Right ventricle myocardium inferior (tissue), 1 donor: ENCODE results near the gene KCNJ18. TPM values are rescaled to one million over a fixed set of nuclear protein-coding genes. Genes with fewer than 3 reads are reported as not detected.
"Not testable (repeated sequence)": the region's sequence is repeated elsewhere in the genome, so short reads cannot be mapped to it uniquely, and the experiment has no call there.

ENCODE experiments used
- ATAC-seq: fragments of 200-7000 bp; cut with Tn5 transposase; one replicate; pipeline ENCODE4 v1.9.1; 2020; ENCODE audit warnings: mild to moderate bottlenecking, moderate library complexity
- DNase-seq: peaks from one replicate; pipeline ENCODE4 v3.0.0; 2021; ENCODE audit errors: missing footprints
- intact Hi-C: fragments of 100-400 bp; cut with DNase I; formaldehyde crosslinking; loops from one replicate; pipeline ENCODE4 v1.11.0; 2022
- total RNA-seq: library from RNA; stranded (reverse); fragmentation: NEBNext Ultra II Directional; extraction: Animal tissue kit (Norgen Biotek cat#: 25700); gene quantifications from one replicate; pipeline ENCODE4 v1.2.1, GENCODE V29; 2021
- donor health status: DM: no; HTN: yes; CAD: no; lungs with severe emphysema.

KCNJ18 gene
- total RNA-seq, 1 donor from 2014 or later, result not detected

DNA sequence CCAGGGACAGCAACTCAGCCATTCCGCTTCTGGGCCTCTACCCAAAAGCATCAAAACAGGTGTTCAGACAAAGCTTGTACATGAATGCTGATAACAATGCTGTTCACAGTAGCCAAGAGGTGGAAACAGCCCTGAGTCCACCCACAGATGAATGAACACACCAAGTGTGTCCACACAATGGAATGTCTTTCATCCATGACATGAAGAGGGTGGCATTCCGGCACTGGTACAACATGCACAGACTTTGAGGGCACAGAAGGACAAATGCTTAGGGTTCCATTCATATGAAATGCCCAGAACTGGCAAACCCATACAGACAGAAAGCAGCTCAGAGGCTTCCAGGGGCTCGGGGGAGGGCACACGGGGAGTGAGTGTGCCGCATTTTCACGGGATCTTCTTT is 49.2 kb downstream of the KCNJ18 start:
- intact Hi-C loops, DNase-seq: not testable (repeated sequence)
- ATAC-seq, result peak; percentile 50

DNA sequence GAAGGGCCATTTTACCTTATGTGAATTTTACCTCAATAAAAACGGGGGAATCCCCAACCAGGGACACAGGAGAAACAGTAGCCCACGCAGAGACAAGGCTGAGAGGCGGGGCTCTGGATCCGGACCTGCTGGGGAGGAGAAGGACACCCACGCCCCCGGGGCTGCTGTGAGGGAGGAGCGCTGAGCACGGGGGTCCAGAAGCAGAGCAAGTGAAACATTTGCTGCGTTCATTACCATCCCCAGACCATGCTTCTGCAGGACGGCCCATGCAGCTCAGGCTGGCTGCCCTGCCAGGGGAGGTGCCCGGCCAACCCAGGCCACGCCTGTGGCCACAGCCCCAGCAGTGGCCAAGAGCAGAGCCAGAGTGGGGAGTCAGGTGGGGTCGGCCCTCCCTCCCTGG is 50.0 kb downstream of the KCNJ18 start:
- DNase-seq (no peak), ATAC-seq (no peak)
- intact Hi-C loops, result no loop called here

DNA sequence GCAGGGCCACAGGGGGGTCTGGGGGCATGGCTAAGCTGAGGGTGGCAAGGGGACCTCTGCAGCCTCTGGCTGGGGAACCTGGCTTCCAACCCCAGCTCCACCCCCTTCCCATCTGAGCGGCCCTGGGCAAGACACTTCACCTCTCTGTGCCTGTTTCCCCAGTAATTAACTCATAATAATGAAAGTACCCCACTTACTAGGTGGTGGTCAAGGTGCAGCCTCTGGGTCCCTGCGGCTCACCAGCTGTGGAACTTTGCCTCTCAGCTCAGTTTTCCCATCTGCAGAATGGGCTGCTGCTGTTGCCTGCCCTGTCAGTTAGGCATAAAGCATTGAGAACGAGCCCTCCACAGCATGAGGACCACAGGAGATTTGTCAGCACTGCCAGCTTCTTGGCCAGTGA is 51.8 kb downstream of the KCNJ18 start:
- DNase-seq, intact Hi-C loops, ATAC-seq: not testable (repeated sequence)

DNA sequence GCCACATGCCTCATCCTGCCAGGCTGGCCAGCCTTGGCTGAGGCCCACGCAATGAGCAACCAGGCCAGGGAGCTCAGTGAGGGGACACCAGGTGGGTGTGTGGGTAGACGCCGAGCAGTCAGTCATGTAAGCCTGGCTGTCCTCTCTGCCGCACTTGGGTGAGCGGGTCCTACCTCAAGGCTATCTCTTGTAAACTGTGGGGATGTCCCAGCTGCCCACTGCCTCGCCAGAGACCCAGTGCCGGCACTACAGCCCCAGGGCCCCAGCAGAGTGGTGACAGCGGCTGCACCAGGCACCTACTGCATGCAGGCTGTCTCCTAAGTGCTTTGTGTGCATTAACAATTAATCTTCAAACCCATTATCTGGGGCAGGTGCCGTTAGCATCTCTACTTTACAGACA is 52.3 kb downstream of the KCNJ18 start:
- intact Hi-C loops, DNase-seq, ATAC-seq: not testable (repeated sequence)

DNA sequence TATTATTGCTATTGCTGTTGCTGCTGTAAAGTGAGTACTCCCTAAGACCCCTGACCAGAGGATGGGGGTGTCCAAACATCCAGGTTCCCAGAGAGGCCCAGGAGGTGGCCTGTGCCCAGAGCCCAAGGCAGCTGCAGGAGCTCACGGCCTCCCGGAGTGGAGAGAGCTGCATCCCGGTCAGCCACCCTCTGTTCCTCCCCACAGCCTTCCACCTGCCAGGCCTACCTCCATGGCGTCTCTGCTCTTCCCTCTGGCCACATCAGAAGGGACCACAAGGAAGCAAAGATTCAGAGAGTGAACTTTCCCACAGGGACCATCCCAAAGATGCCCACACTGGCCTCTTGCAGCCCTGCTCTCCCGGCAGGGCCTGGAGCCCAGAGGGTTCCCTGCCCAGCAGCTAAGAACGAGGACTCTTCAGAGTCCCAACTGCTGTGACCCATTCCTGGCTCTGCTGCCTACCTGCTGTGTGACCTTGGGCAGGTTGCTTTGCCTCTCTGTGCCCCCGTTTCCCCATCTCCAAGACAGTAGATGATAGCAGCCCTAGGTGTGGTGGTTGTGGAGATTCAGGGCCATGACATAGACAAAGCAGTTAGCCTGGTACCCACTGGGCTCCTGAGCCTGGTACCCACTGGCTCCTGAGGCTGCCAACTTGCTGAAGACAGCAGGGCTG is 53.2 kb downstream of the KCNJ18 start:
- intact Hi-C loops, DNase-seq, ATAC-seq: not testable (repeated sequence)

DNA sequence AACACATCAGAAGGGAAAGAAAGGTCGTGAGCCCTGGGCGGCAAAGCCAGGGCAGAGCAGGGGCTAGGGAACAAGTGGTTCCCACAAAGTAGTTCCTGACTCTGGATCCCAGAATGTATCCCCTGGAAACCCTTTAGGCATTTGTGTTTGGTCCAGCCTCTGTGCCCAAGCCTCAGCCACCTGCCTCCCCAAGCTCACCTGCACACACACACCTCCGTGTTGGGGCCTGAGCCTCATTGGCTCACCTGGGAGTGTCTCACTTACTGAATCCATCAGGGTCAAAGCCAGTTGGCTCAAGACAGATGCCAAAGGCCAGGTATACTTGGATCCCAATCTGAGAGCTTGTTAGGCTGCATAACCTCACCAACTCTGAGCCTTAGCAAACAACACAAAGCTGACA is 54.1 kb downstream of the KCNJ18 start:
- ATAC-seq, DNase-seq, intact Hi-C loops: not testable (repeated sequence)

DNA sequence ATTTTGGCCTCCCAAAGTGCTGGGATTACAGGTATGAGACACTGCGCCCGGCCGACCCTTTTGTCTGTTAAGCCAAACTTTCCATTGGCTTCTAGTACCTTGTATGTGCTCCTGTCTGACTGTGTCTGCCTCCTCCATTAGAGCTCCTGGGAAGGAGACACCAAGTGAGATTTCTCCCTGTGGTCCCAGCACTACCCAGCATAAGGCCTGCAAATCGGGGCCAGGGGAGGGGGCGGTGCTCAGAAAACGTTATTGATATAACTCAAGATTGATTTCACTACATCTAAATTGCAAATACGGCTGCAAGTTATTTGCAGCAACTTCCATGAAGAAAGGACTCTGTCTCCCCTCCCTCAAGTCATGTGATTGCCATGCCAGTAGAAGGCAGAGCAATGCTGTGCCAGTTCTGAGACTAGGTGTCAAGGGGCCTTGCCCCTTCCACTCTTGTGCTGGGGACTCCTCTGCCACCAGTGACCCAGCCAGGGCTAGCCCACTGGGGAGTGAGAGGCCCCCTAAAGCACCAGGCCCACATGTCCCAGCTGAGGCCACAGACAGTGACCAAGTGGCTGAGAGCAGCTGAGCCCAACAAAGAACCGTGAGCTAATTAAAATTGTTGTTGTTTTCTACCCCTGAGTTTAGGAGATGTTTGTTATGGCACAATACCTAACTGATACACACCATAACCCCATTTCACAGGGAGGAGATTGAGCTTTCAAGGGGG is 55.0 kb downstream of the KCNJ18 start:
- DNase-seq, ATAC-seq: not testable (repeated sequence)

DNA sequence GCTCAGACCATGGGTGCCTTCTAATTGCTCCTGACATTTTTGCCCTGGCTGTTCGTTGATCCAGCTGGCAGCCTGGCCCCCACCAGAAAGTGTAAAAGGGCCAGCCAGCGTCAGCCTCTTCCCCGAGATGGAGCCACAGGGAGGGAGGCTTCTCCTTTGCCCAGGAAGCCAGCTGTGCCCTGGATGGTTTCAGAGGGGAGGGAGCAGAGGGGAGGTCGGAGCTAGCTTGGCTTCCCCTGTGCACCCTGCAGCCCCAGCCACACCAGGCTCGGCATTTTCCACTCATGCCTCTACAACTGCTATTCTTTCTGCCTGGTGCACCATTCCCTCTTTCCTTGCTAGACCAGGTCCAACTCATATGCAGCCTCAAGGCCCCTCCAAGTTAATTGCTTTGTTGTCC is 56.4 kb downstream of the KCNJ18 start:
- ATAC-seq, DNase-seq, intact Hi-C loops: not testable (repeated sequence)

More for the DNA sequence above, 55.0 kb downstream of the KCNJ18 start:
- intact Hi-C loops, result not testable (repeated sequence)

DNA sequence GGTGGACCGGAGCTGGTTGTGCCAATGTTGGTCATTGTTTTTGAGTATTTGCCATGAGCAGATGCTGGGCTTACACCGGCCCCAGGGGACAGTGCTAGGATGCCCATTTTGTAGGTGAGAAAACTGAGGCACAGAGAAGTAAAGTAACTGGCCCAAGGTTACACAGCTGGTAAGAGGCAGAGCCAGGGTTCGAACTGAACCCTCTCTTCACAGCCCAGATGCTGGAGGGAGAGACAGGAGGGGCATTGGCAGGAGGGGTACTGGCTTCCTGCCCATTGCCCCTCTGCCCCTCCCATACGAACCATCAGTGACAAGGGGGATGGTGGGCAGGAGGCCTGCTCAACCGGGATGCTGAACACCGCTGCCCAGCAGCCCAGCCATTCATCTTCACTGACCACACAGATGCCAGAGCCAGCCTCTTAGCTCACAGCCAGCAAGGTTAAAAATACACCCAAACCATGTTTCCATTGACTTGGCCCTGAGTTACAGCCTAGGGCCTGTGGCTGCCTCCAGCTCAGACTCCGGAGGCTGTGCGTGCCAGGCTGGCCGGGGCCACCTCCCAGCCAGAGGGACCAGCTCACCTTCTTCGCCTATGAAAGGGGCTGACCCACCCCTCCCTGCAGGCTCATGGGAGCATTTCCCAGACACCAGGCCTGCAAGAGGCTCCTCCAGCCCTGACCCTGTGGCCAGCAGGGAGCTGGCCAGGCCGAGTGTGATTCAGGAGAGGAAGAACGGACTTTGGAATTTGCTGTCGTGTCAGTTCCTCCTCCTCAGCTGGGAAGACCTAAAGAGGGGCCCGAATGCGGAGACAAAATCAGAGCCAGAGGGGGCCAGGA is 57.6 kb downstream of the KCNJ18 start:
- DNase-seq, ATAC-seq, intact Hi-C loops: not testable (repeated sequence)

DNA sequence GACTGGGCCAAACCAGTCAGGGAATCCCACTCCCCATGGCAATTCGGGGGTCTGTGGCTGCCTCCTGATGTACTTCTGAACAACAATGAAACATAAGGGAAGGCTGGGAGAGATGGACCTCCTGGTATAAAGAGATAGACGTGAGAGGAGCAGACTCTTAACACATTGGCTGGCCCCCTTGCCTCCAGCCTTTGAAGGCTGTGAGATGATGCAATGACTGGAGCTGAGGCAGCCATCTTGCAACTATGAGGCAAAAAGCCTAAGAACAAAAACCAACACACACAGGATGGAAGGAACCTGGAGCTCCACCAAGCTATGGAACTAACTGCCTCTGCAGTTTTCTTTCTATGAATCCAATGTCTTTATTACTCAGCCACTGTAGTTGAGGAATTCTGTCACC is 58.8 kb downstream of the KCNJ18 start:
- ATAC-seq, DNase-seq, intact Hi-C loops: not testable (repeated sequence)
